CD14-positive monocyte (primary cell): ENCODE measurements around the gene ARHGAP18. TPM values are rescaled to one million over a fixed set of nuclear protein-coding genes. Genes with fewer than 3 reads are reported as not detected.

Source experiments
- DNase-seq, 3 donors: peaks; one replicate each; pipeline ENCODE4 v3.0.0-alpha.2; 2011 to 2022
- H2AFZ ChIP-seq: 2 replicates; pipeline ENCODE4 v1.6.0; 2012; ENCODE audit warnings: mild to moderate bottlenecking, low read depth, low read length, inconsistent platforms; ENCODE audit not compliant: insufficient read depth, poor library complexity, severe bottlenecking
- H3K27ac ChIP-seq, 2 donors: 1 replicate in 1 of 2; 2 replicates in 1 of 2; pipeline ENCODE4 v1.5.1; 2012 to 2013; ENCODE audit warnings: low read length in 2 of 2, control low read depth in 1 of 2, inconsistent platforms in 1 of 2, low read depth in 1 of 2, mild to moderate bottlenecking in 1 of 2
- H3K27me3 ChIP-seq, 2 donors: one replicate each; pipeline versions ENCODE4 v1.6.0 to v1.6.1; 2011 to 2013; ENCODE audit warnings: low read length in 2 of 2; ENCODE audit not compliant: control insufficient read depth in 2 of 2, insufficient read depth in 2 of 2
- H3K36me3 ChIP-seq, 2 donors: replicated peaks in 1 of 2; 1 replicate in 1 of 2; 2 replicates in 1 of 2; pipeline versions ENCODE4 v1.5.1 to v1.6.1; 2012 to 2013; ENCODE audit warnings: low read length in 2 of 2, control low read depth in 1 of 2, inconsistent platforms in 1 of 2, mild to moderate bottlenecking in 1 of 2; ENCODE audit not compliant: insufficient read depth in 2 of 2, control insufficient read depth in 1 of 2
- H3K4me1 ChIP-seq, 2 donors: 1 replicate in 1 of 2; 2 replicates in 1 of 2; pipeline versions ENCODE4 v1.5.1 to v1.6.1; 2012 to 2013; ENCODE audit warnings: low read length in 2 of 2, control low read depth in 1 of 2, inconsistent platforms in 1 of 2, mild to moderate bottlenecking in 1 of 2, moderate library complexity in 1 of 2; ENCODE audit not compliant: insufficient read depth in 2 of 2, control insufficient read depth in 1 of 2
- H3K4me2 ChIP-seq: replicated peaks from 2 replicates; pipeline ENCODE3; 2012; ENCODE audit warnings: low read length, moderate library complexity, mild to moderate bottlenecking; ENCODE audit not compliant: poor library complexity, severe bottlenecking; ENCODE audit errors: extremely low read depth
- H3K4me3 ChIP-seq, 3 experiments: fragments of 200-600 bp in 1 of 3; sonication (generic) in 1 of 3; replicated peaks in 1 of 3; 1 replicate in 2 of 3; 2 replicates in 1 of 3; pipeline ENCODE4 v1.5.1; 2011 to 2013; ENCODE audit warnings: low read length in 3 of 3, mild to moderate bottlenecking in 3 of 3, control low read depth in 2 of 3, low read depth in 2 of 3, inconsistent platforms in 1 of 3, moderate library complexity in 1 of 3
- H3K79me2 ChIP-seq: 2 replicates; pipeline ENCODE4 v1.6.0; 2012; ENCODE audit warnings: mild to moderate bottlenecking, control low read depth, inconsistent platforms, low read length, moderate library complexity; ENCODE audit not compliant: insufficient read depth
- H3K9ac ChIP-seq: 2 replicates; pipeline ENCODE4 v1.6.0; 2017; ENCODE audit warnings: low read length, mild to moderate bottlenecking; ENCODE audit not compliant: insufficient read depth, poor library complexity, severe bottlenecking
- H3K9me3 ChIP-seq, 2 donors: replicated peaks in 1 of 2; 1 replicate in 1 of 2; 2 replicates in 1 of 2; pipeline versions ENCODE4 v1.5.1 to v1.6.1; 2012 to 2013; ENCODE audit warnings: low read length in 2 of 2, control low read depth in 1 of 2; ENCODE audit not compliant: control insufficient read depth in 1 of 2, insufficient read depth in 1 of 2
- H4K20me1 ChIP-seq: 2 replicates; pipeline ENCODE4 v1.6.0; 2012; ENCODE audit warnings: mild to moderate bottlenecking, low read length, control low read depth, moderate library complexity; ENCODE audit not compliant: insufficient read depth
- H3K27ac Mint-ChIP-seq, 7 donors: one replicate each; pipeline ENCODE4 v1.8.0; 2020; ENCODE audit warnings: mild to moderate bottlenecking in 7 of 7, mixed read lengths in 7 of 7, moderate library complexity in 6 of 7, inconsistent platforms in 2 of 7
- H3K27me3 Mint-ChIP-seq, 3 donors: one replicate each; pipeline ENCODE4 v1.8.0; 2021 to 2022; ENCODE audit warnings: low read depth in 3 of 3, mild to moderate bottlenecking in 3 of 3, mixed read lengths in 3 of 3, moderate library complexity in 3 of 3, inconsistent platforms in 1 of 3
- H3K36me3 Mint-ChIP-seq, 2 donors: one replicate each; pipeline ENCODE4 v1.8.0; 2020; ENCODE audit warnings: mixed read lengths in 2 of 2, inconsistent platforms in 1 of 2, mild to moderate bottlenecking in 1 of 2
- H3K4me1 Mint-ChIP-seq: one replicate; pipeline ENCODE4 v1.8.0; 2020; ENCODE audit warnings: mild to moderate bottlenecking, mixed read lengths
- H3K4me3 Mint-ChIP-seq, 2 donors: one replicate each; pipeline ENCODE4 v1.8.0; 2020; ENCODE audit warnings: mild to moderate bottlenecking in 2 of 2, mixed read lengths in 2 of 2, moderate library complexity in 1 of 2
- H3K9me3 Mint-ChIP-seq, 7 donors: one replicate each; pipeline ENCODE4 v1.8.0; 2020 to 2022; ENCODE audit warnings: mixed read lengths in 7 of 7, mild to moderate bottlenecking in 6 of 7, moderate library complexity in 6 of 7, inconsistent platforms in 2 of 7
- CTCF ChIP-seq: fragments of 200-600 bp; IDR thresholded peaks from one replicate; pipeline ENCODE4 v1.8.0; 2022; ENCODE audit warnings: antibody characterized with exemption, mild to moderate bottlenecking
- WGBS: methylation state at CpG from one replicate; pipeline ENCODE4 v1.1.5; 2013; ENCODE audit warnings: missing lambda C conversion rate; ENCODE audit not compliant: insufficient coverage; 5-methylcytosine and 5-hydroxymethylcytosine counted together
- intact Hi-C, 2 donors: fragments of 100-400 bp; cut with micrococcal nuclease; formaldehyde crosslinking; loops; one replicate each; pipeline versions ENCODE4 v1.15.0 to v1.15.1; 2023
- polyA plus RNA-seq, 3 donors: library from polyadenylated mRNA; depleted of rRNA in 1 of 3; unstranded in 2 of 3; stranded (reverse) in 1 of 3; fragments of 300-500 nt in 2 of 3; fragments of >200 nt in 1 of 3; fragmentation: Illumina TruSeq in 2 of 3; gene quantifications; 1 replicate in 2 of 3; 2 replicates in 1 of 3; pipeline ENCODE4 v1.2.3, GENCODE V29; 2012 to 2021

Gene ARHGAP18
- polyA plus RNA-seq, 3 donors: 3.7 to 5.6 (median 3.8) TPM

- 98% methylated on average over 10 of the region's 14 CpGs for WGBS
- no peaks in the 10 kb centered on the region for H3K36me3 ChIP-seq
- no peak overlapping the region for H3K9ac ChIP-seq
- H3K36me3 Mint-ChIP-seq: peaks cover 6 to 7% of the 10 kb centered on the region in 2 donors
- H3K27ac ChIP-seq: no peak overlapping the region
- H3K27ac Mint-ChIP-seq: peak overlapping the region in 2 of 7 donors; percentile 56 to 65
- peaks cover 9% of the 10 kb centered on the region for H3K4me1 Mint-ChIP-seq
- peaks cover 3% of the 10 kb centered on the region for H3K79me2 ChIP-seq
- H2AFZ ChIP-seq: no peak overlapping the region
- H3K27me3 Mint-ChIP-seq: peaks cover 0 to 3% (median 0%) of the 10 kb centered on the region in 3 donors
- H3K9me3 ChIP-seq: no peaks in the 10 kb centered on the region
- intact Hi-C loops: loop anchor here in 1 of 2 donors (10.0 kb wide), 2 partner anchors 45 to 65 kb away; no protein-coding TSS in a partner anchor
- H4K20me1 ChIP-seq: no peaks in the 10 kb centered on the region
- no peaks in the 10 kb centered on the region for H3K27me3 ChIP-seq
- DNase-seq: no peak
- peaks cover 0 to 5% of the 10 kb centered on the region in 2 donors for H3K4me1 ChIP-seq
- no peak for TF ChIP-seq CTCF
- no peaks in the 10 kb centered on the region for H3K9me3 Mint-ChIP-seq
- H3K4me3 ChIP-seq: no peak overlapping the region
- H3K4me3 Mint-ChIP-seq: no peak overlapping the region
- H3K4me2 ChIP-seq: no peak overlapping the region
Measured at GRCh38 chr6:129659590-129660345, 50.2 kb downstream of the ARHGAP18 start.

- no peaks in the 10 kb centered on the region for H3K9me3 ChIP-seq
- peaks cover 0 to 3% (median 0%) of the 10 kb centered on the region in 3 donors for H3K27me3 Mint-ChIP-seq
- TF ChIP-seq CTCF: no peak
- H3K27me3 ChIP-seq: no peaks in the 10 kb centered on the region
- H3K27ac ChIP-seq: no peak overlapping the region
- H3K79me2 ChIP-seq: peaks cover 3% of the 10 kb centered on the region
- H3K4me1 ChIP-seq: peaks cover 0 to 5% of the 10 kb centered on the region in 2 donors
- H3K9me3 Mint-ChIP-seq: no peaks in the 10 kb centered on the region
- no peak overlapping the region for H3K9ac ChIP-seq
- no peak for DNase-seq
- no CpG with 5 or more reads among the region's 3 CpGs for WGBS
- no peak overlapping the region for H3K4me2 ChIP-seq
- H3K27ac Mint-ChIP-seq: peak overlapping the region in 1 of 7 donors; percentile 56
- H2AFZ ChIP-seq: no peak overlapping the region
- H3K4me3 ChIP-seq: no peak overlapping the region
- intact Hi-C loops: no loop called here
- H4K20me1 ChIP-seq: no peaks in the 10 kb centered on the region
- peaks cover 9% of the 10 kb centered on the region for H3K4me1 Mint-ChIP-seq
- H3K36me3 ChIP-seq: no peaks in the 10 kb centered on the region
- peaks cover 7 to 9% of the 10 kb centered on the region in 2 donors for H3K36me3 Mint-ChIP-seq
- no peak overlapping the region for H3K4me3 Mint-ChIP-seq
Measured at GRCh38 chr6:129659167-129659566, 50.8 kb downstream of the ARHGAP18 start.
